ENCODE measurements around the gene DPF3.
A peak's percentile ranks its signal among the peaks of the same experiment; 100 is the strongest.

The DPF3 gene

GRCh38 chr14:72625689-72626088 lies 268.2 kb downstream of the DPF3 start:
- DNase-seq (ENCODE audit: low read depth) = no peak

GRCh38 chr14:72621387-72622065 lies 272.4 kb downstream of the DPF3 start:
- TF ChIP-seq CTCF (conservative IDR thresholded peaks at IDR 0.05; ENCODE audit: low read depth, low read length) = no peak
- DNase-seq (ENCODE audit: low read depth) = no peak
- H3K4me3 ChIP-seq (ENCODE audit: low read length) = no peak overlapping the region

More at GRCh38 chr14:72625689-72626088, 268.2 kb downstream of the DPF3 start:
- no peak overlapping the region for H3K4me3 ChIP-seq (ENCODE audit: low read length)
- no peak for TF ChIP-seq CTCF (conservative IDR thresholded peaks at IDR 0.05; ENCODE audit: low read depth, low read length)

- no peak for DNase-seq (ENCODE audit: low read depth)
- no peak for TF ChIP-seq CTCF (conservative IDR thresholded peaks at IDR 0.05; ENCODE audit: low read depth, low read length)
- no peak overlapping the region for H3K4me3 ChIP-seq (ENCODE audit: low read length)
Measured at GRCh38 chr14:72619881-72620280, 274.0 kb downstream of the DPF3 start.

GRCh38 chr14:72619111-72619571 lies 274.8 kb downstream of the DPF3 start:
- H3K4me3 ChIP-seq (ENCODE audit: low read length) = no peak overlapping the region
- TF ChIP-seq CTCF (conservative IDR thresholded peaks at IDR 0.05; ENCODE audit: low read depth, low read length) = no peak
- DNase-seq (ENCODE audit: low read depth) = no peak

- no peak overlapping the region for H3K4me3 ChIP-seq (ENCODE audit: low read length)
- DNase-seq (ENCODE audit: low read depth) = no peak
- no peak for TF ChIP-seq CTCF (conservative IDR thresholded peaks at IDR 0.05; ENCODE audit: low read depth, low read length)
Measured at GRCh38 chr14:72618424-72618823, 275.5 kb downstream of the DPF3 start.

- no peak overlapping the region for H3K4me3 ChIP-seq (ENCODE audit: low read length)
- DNase-seq (ENCODE audit: low read depth) = peak; percentile 9
- TF ChIP-seq CTCF (conservative IDR thresholded peaks at IDR 0.05; ENCODE audit: low read depth, low read length) = no peak
Measured at GRCh38 chr14:72617391-72618031, 276.4 kb downstream of the DPF3 start.

- H3K4me3 ChIP-seq (ENCODE audit: low read length) = no peak overlapping the region
- TF ChIP-seq CTCF (conservative IDR thresholded peaks at IDR 0.05; ENCODE audit: low read depth, low read length) = no peak
- no peak for DNase-seq (ENCODE audit: low read depth)
Measured at GRCh38 chr14:72616811-72617210, 277.1 kb downstream of the DPF3 start.
